Activated CD8-positive, alpha-beta T cell treated with anti-CD3 and anti-CD28 coated beads, Interleukin-2, amount 10 ng/mL, durations not matched to agents 7 days and 5 days (primary cell): Measurements from ENCODE around the gene C5. TPM values are rescaled to one million over a fixed set of nuclear protein-coding genes. Genes with fewer than 3 reads are reported as not detected.
A peak's percentile ranks its signal among the peaks of the same experiment; 100 is the strongest.

Source experiments
- ATAC-seq: fragments of 150-1000 bp; cut with Tn5 transposase; one replicate; pipeline ENCODE4 v1.10.0; 2021; ENCODE audit warnings: moderate library complexity
- CTCF ChIA-PET: fragments of 350-600 bp; sonication (Branson Sonifier 250); formaldehyde crosslinking; loops from one replicate; lab custom pipeline; 2021; ENCODE audit warnings: antibody characterized with exemption; lab: Charles Lee
- POLR2A ChIA-PET: fragments of 350-600 bp; sonication (Branson Sonifier 250); formaldehyde crosslinking; loops from one replicate; lab custom pipeline; 2021; ENCODE audit warnings: antibody characterized with exemption; lab: Charles Lee
- DNase-seq: peaks from one replicate; pipeline ENCODE4 v3.0.0-alpha.2; 2020
- H3K27ac Mint-ChIP-seq: one replicate; pipeline ENCODE4 v1.8.0; 2021; ENCODE audit warnings: mild to moderate bottlenecking, mixed read lengths
- H3K27me3 Mint-ChIP-seq: one replicate; pipeline ENCODE4 v1.8.0; 2021; ENCODE audit warnings: low read depth, mixed read lengths
- H3K36me3 Mint-ChIP-seq: one replicate; pipeline ENCODE4 v1.8.0; 2021; ENCODE audit warnings: low read depth, mixed read lengths
- H3K4me1 Mint-ChIP-seq: one replicate; pipeline ENCODE4 v1.8.0; 2021; ENCODE audit warnings: low read depth, mixed read lengths
- H3K4me3 Mint-ChIP-seq: one replicate; pipeline ENCODE4 v1.8.0; 2021; ENCODE audit warnings: mild to moderate bottlenecking, mixed read lengths
- H3K9me3 Mint-ChIP-seq: one replicate; pipeline ENCODE4 v1.8.0; 2022; ENCODE audit warnings: mixed read lengths; ENCODE audit not compliant: insufficient read depth
- total RNA-seq, 2 experiments: library from RNA; stranded (reverse); gene quantifications; one replicate each; pipeline ENCODE4 v1.2.3, GENCODE V29; 2021

The C5 gene
- total RNA-seq, 2 experiments from 2014 or later = 1.3 to 2.3 TPM

- ATAC-seq (no peak), DNase-seq (no peak)
- peaks cover 93% of the 10 kb centered on the region for H3K36me3 Mint-ChIP-seq
- peak overlapping the region; percentile 80 for H3K27ac Mint-ChIP-seq
- ChIA-PET POLR2A (interaction anchor here (0.8 to 12.2 kb wide), 10 partner anchors 10 to 50 kb away, joined by 3 to 119 read pairs (median 8); partner anchors contain the start of genes PHF19 and TRAF1), CTCF (interaction anchor here (0.7 to 3.6 kb wide), 9 partner anchors 9 to 161 kb away, joined by 3 to 26 read pairs (median 7); partner anchors contain the start of gene TRAF1)
- H3K27me3 Mint-ChIP-seq = no peaks in the 10 kb centered on the region
- H3K4me3 Mint-ChIP-seq = peak overlapping the region; percentile 34
- H3K4me1 Mint-ChIP-seq = peaks cover 87% of the 10 kb centered on the region
- peaks cover 5% of the 10 kb centered on the region for H3K9me3 Mint-ChIP-seq
Measured at GRCh38 chr9:120916991-120917880, 132.8 kb downstream of the C5 start.

GRCh38 chr9:120916588-120916987 lies 133.5 kb downstream of the C5 start:
- H3K36me3 Mint-ChIP-seq = peaks cover 92% of the 10 kb centered on the region
- ATAC-seq (no peak), DNase-seq (no peak)
- CTCF ChIA-PET = interaction anchor here (0.7 to 3.6 kb wide), 14 partner anchors 10 to 160 kb away, joined by 3 to 26 read pairs (median 4); partner anchors contain the start of gene TRAF1
- peak overlapping the region; percentile 80 for H3K27ac Mint-ChIP-seq
- POLR2A ChIA-PET = interaction anchor here (1.0 to 12.2 kb wide), 12 partner anchors 11 to 49 kb away, joined by 3 to 119 read pairs (median 7); partner anchors contain the start of genes PHF19 and TRAF1
- H3K27me3 Mint-ChIP-seq = no peaks in the 10 kb centered on the region
- H3K4me1 Mint-ChIP-seq = peaks cover 86% of the 10 kb centered on the region
- peak overlapping the region; percentile 34 for H3K4me3 Mint-ChIP-seq
- H3K9me3 Mint-ChIP-seq = peaks cover 5% of the 10 kb centered on the region

- CTCF ChIA-PET = interaction anchor here (0.7 to 3.6 kb wide), 13 partner anchors 10 to 160 kb away, joined by 3 to 26 read pairs (median 5); partner anchors contain the start of gene TRAF1
- Mint-ChIP-seq H3K4me1 (peaks cover 86% of the 10 kb centered on the region), H3K27ac (peak overlapping the region; percentile 83), H3K27me3 (no peaks in the 10 kb centered on the region), H3K36me3 (peaks cover 92% of the 10 kb centered on the region), H3K4me3 (peak overlapping the region; percentile 51), H3K9me3 (peaks cover 5% of the 10 kb centered on the region)
- peak; percentile 81 for ATAC-seq
- POLR2A ChIA-PET = interaction anchor here (1.0 to 12.2 kb wide), 12 partner anchors 11 to 48 kb away, joined by 3 to 119 read pairs (median 7); partner anchors contain the start of genes PHF19 and TRAF1
- DNase-seq = peak; percentile 73
Measured at GRCh38 chr9:120915854-120916470, 134.1 kb downstream of the C5 start.

GRCh38 chr9:120914953-120915352 lies 135.1 kb downstream of the C5 start:
- Mint-ChIP-seq H3K27me3 (no peaks in the 10 kb centered on the region), H3K9me3 (peaks cover 5% of the 10 kb centered on the region), H3K27ac (peak overlapping the region; percentile 63), H3K36me3 (peaks cover 92% of the 10 kb centered on the region), H3K4me1 (peaks cover 86% of the 10 kb centered on the region), H3K4me3 (no peak overlapping the region)
- no peak for ATAC-seq
- DNase-seq = no peak
- ChIA-PET POLR2A (interaction anchor here (0.9 to 12.2 kb wide), 7 partner anchors 8 to 38 kb away, joined by 3 to 119 read pairs (median 13); partner anchors contain the start of genes PHF19 and TRAF1), CTCF (interaction anchor here (3.0 to 3.6 kb wide), 2 partner anchors 11 to 21 kb away, joined by 20 to 26 read pairs; partner anchors contain the start of gene TRAF1)

GRCh38 chr9:120914396-120914795 lies 135.7 kb downstream of the C5 start:
- peaks cover 92% of the 10 kb centered on the region for H3K36me3 Mint-ChIP-seq
- POLR2A ChIA-PET = interaction anchor here (0.9 to 12.2 kb wide), 4 partner anchors 9 to 23 kb away, joined by 3 to 119 read pairs (median 4); partner anchors contain the start of gene TRAF1
- DNase-seq = no peak
- ATAC-seq = no peak
- no peak overlapping the region for H3K4me3 Mint-ChIP-seq
- no peaks in the 10 kb centered on the region for H3K27me3 Mint-ChIP-seq
- peaks cover 86% of the 10 kb centered on the region for H3K4me1 Mint-ChIP-seq
- peaks cover 5% of the 10 kb centered on the region for H3K9me3 Mint-ChIP-seq
- peak overlapping the region; percentile 63 for H3K27ac Mint-ChIP-seq
- CTCF ChIA-PET = interaction anchor here (3.6 kb wide), 1 partner anchor 12 kb away, joined by 26 read pairs; the partner anchor contains the start of gene TRAF1

GRCh38 chr9:120913647-120914264 lies 136.3 kb downstream of the C5 start:
- no peak overlapping the region for H3K4me3 Mint-ChIP-seq
- H3K9me3 Mint-ChIP-seq = peaks cover 5% of the 10 kb centered on the region
- H3K36me3 Mint-ChIP-seq = peaks cover 92% of the 10 kb centered on the region
- ATAC-seq = no peak
- POLR2A ChIA-PET = interaction anchor here (0.6 to 12.2 kb wide), 6 partner anchors 10 to 28 kb away, joined by 3 to 119 read pairs (median 4); partner anchors contain the start of gene TRAF1
- CTCF ChIA-PET = interaction anchor here (3.6 kb wide), 1 partner anchor 13 kb away, joined by 26 read pairs; the partner anchor contains the start of gene TRAF1
- H3K27ac Mint-ChIP-seq = peak overlapping the region; percentile 27
- H3K27me3 Mint-ChIP-seq = no peaks in the 10 kb centered on the region
- peaks cover 86% of the 10 kb centered on the region for H3K4me1 Mint-ChIP-seq
- peak; percentile 59 for DNase-seq

GRCh38 chr9:120912958-120913646 lies 137.0 kb downstream of the C5 start:
- ChIA-PET POLR2A (interaction anchor here (0.6 to 12.2 kb wide), 7 partner anchors 8 to 39 kb away, joined by 3 to 119 read pairs (median 5); partner anchors contain the start of gene TRAF1), CTCF (no interaction called here)
- H3K4me1 Mint-ChIP-seq = peaks cover 82% of the 10 kb centered on the region
- ATAC-seq (no peak), DNase-seq (no peak)
- H3K4me3 Mint-ChIP-seq = no peak overlapping the region
- peaks cover 90% of the 10 kb centered on the region for H3K36me3 Mint-ChIP-seq
- no peaks in the 10 kb centered on the region for H3K27me3 Mint-ChIP-seq
- H3K9me3 Mint-ChIP-seq = peaks cover 5% of the 10 kb centered on the region
- peak overlapping the region; percentile 30 for H3K27ac Mint-ChIP-seq

- POLR2A ChIA-PET = interaction anchor here (1.0 to 12.2 kb wide), 6 partner anchors 8 to 36 kb away, joined by 3 to 119 read pairs (median 8); partner anchors contain the start of gene TRAF1
- Mint-ChIP-seq H3K36me3 (peaks cover 89% of the 10 kb centered on the region), H3K27ac (peak overlapping the region; percentile 89), H3K4me3 (no peak overlapping the region), H3K9me3 (no peaks in the 10 kb centered on the region), H3K27me3 (no peaks in the 10 kb centered on the region), H3K4me1 (peaks cover 81% of the 10 kb centered on the region)
- DNase-seq (no peak), ATAC-seq (no peak)
- CTCF ChIA-PET = interaction anchor here (0.8 to 3.5 kb wide), 3 partner anchors 13 to 24 kb away, joined by 3 to 20 read pairs (median 4); partner anchors contain the start of gene TRAF1
Measured at GRCh38 chr9:120911295-120911837, 138.7 kb downstream of the C5 start.

GRCh38 chr9:120910643-120911042 lies 139.4 kb downstream of the C5 start:
- Mint-ChIP-seq H3K4me1 (peaks cover 83% of the 10 kb centered on the region), H3K9me3 (no peaks in the 10 kb centered on the region), H3K27me3 (no peaks in the 10 kb centered on the region), H3K36me3 (peaks cover 91% of the 10 kb centered on the region), H3K27ac (peak overlapping the region; percentile 89), H3K4me3 (no peak overlapping the region)
- ChIA-PET CTCF (interaction anchor here (1.1 to 3.5 kb wide), 2 partner anchors 14 to 25 kb away, joined by 3 to 20 read pairs; partner anchors contain the start of gene TRAF1), POLR2A (interaction anchor here (1.0 to 12.2 kb wide), 5 partner anchors 9 to 35 kb away, joined by 3 to 119 read pairs (median 7); partner anchors contain the start of gene TRAF1)
- DNase-seq = no peak
- ATAC-seq = no peak
